PC-3 (cell line): ENCODE data around the gene CLDN34. TPM values are rescaled to one million over a fixed set of nuclear protein-coding genes. Genes with fewer than 3 reads are reported as not detected.

ENCODE experiments used
- ATAC-seq: fragments of 200-7000 bp; cut with Tn5 transposase; 2 replicates; pipeline ENCODE4 v1.9.1; 2020; ENCODE audit warnings: mild to moderate bottlenecking, moderate library complexity
- BruUV-seq: library from RNA; stranded (reverse); fragments of 400-500 nt; replicated peaks from 2 replicates; lab custom pipeline; 2021; lab: Mats Ljungman, UMichigan
- CTCF ChIA-PET: fragments of 300-600 bp; sonication (Branson Sonifier 250); formaldehyde crosslinking; loops from one replicate; lab custom pipeline; 2022; ENCODE audit warnings: antibody characterized with exemption; lab: Charles Lee
- POLR2A ChIA-PET: fragments of 300-600 bp; sonication (Branson Sonifier 250); formaldehyde crosslinking; loops from one replicate; lab custom pipeline; 2022; ENCODE audit warnings: antibody characterized with exemption; ENCODE audit not compliant: unreplicated experiment; lab: Charles Lee
- DNase-seq: peaks from one replicate; pipeline ENCODE4 v3.0.0-alpha.2; 2015
- H2AFZ ChIP-seq: fragments of 300-600 bp; sonication (generic); 2 replicates; pipeline ENCODE4 v1.6.0; 2016; ENCODE audit warnings: antibody characterized with exemption, low read length
- H3F3A ChIP-seq: fragments of 300-600 bp; sonication (generic); one replicate; pipeline ENCODE4 v1.6.0; 2017; ENCODE audit warnings: antibody characterized with exemption, low read length, control low read depth, mild to moderate bottlenecking; ENCODE audit not compliant: unreplicated experiment
- H3K27ac ChIP-seq: fragments of 300-600 bp; sonication (generic); 2 replicates; pipeline ENCODE4 v1.5.1; 2016; ENCODE audit warnings: mild to moderate bottlenecking, low read length
- H3K27me3 ChIP-seq: fragments of 300-600 bp; sonication (generic); 2 replicates; pipeline ENCODE4 v1.6.1; 2016; ENCODE audit warnings: low read length, mixed read lengths
- H3K36me3 ChIP-seq: fragments of 300-600 bp; sonication (generic); 2 replicates; pipeline ENCODE4 v1.6.1; 2016; ENCODE audit warnings: low read depth, mixed run types, low read length, mixed read lengths
- H3K4me1 ChIP-seq: fragments of 300-600 bp; sonication (generic); 2 replicates; pipeline ENCODE4 v1.5.1; 2016; ENCODE audit warnings: low read length; ENCODE audit not compliant: insufficient read depth
- H3K4me2 ChIP-seq: fragments of 300-600 bp; sonication (generic); 2 replicates; pipeline ENCODE4 v1.6.0; 2016; ENCODE audit warnings: low read length
- H3K4me3 ChIP-seq: fragments of 300-600 bp; sonication (generic); 2 replicates; pipeline ENCODE4 v1.5.1; 2016; ENCODE audit warnings: mild to moderate bottlenecking, low read length, mixed read lengths
- H3K79me2 ChIP-seq: fragments of 300-600 bp; sonication (generic); 2 replicates; pipeline ENCODE4 v1.6.1; 2017; ENCODE audit warnings: low read length, mixed read lengths
- H3K9ac ChIP-seq: fragments of 300-600 bp; sonication (generic); 2 replicates; pipeline ENCODE4 v1.6.0; 2016; ENCODE audit warnings: mild to moderate bottlenecking, low read length
- H3K9me2 ChIP-seq: fragments of 300-600 bp; sonication (generic); replicated peaks from 2 replicates; pipeline ENCODE4 v1.6.1; 2016; ENCODE audit warnings: mixed run types, low read length, mixed read lengths
- H3K9me3 ChIP-seq: fragments of 300-600 bp; sonication (generic); 2 replicates; pipeline ENCODE4 v1.6.1; 2016; ENCODE audit warnings: low read length, mixed read lengths
- H4K20me1 ChIP-seq: fragments of 300-600 bp; sonication (generic); 2 replicates; pipeline ENCODE4 v1.6.1; 2016; ENCODE audit warnings: low read length, mixed read lengths
- EZH2 ChIP-seq: fragments of 300-600 bp; sonication (generic); IDR thresholded peaks from one replicate; pipeline ENCODE4 v1.6.1; 2017; ENCODE audit warnings: antibody characterized with exemption, mild to moderate bottlenecking, low read length; ENCODE audit not compliant: unreplicated experiment
- EZH2phosphoT487 ChIP-seq: fragments of 300-600 bp; sonication (generic); IDR thresholded peaks from 2 replicates; pipeline ENCODE4 v1.6.1; 2018; ENCODE audit warnings: mild to moderate bottlenecking, antibody characterized with exemption, low read length, borderline replicate concordance
- intact Hi-C: fragments of 100-400 bp; cut with micrococcal nuclease; formaldehyde crosslinking; loops from 2 replicates; pipeline ENCODE4 v1.9.0; 2023
- total RNA-seq: library from RNA; depleted of rRNA; stranded (reverse); fragments of >200 nt; gene quantifications from 2 replicates; pipeline ENCODE4 v1.2.3, GENCODE V29; 2014
- TF ChIP-seq, protein P1 (sequence below): fragments of 300-600 bp; sonication (generic); conservative IDR thresholded peaks from 2 replicates; pipeline ENCODE4 v1.5.1; 2017; ENCODE audit warnings: antibody characterized with exemption, low read depth, mild to moderate bottlenecking, low read length

CLDN34 gene
- total RNA-seq, 1 experiment from 2014 or later: 0.66 TPM

DNA sequence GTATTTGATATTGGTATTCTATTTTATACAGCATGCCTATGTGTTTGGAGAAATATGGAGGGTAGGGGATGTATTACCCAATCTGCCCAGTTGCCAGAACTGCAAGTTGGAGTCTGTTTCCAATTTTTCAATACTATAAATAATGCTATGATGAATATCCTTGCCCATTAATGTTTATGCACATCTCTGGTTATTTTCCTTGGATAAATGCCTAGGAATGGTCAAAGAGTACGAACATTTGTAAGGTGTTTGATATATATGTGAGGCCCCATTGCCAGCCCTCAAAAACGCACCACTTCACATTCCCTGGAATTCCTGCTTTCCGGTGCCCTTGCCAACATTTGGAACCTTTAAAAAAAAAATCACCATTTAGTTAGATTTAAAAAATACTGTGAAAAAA is 34.3 kb downstream of the CLDN34 start:
- Histone ChIP-seq H3K4me2 (no peak overlapping the region), H3K9me3 (0 out of 2 replicates have a peak, but pooled peaks cover under 1% of the 10 kb centered on the region), H3K9ac (no peak overlapping the region), H3K4me3 (no peak overlapping the region), H3K4me1 (peaks cover 13% of the 10 kb centered on the region), H3K79me2 (no peaks in the 10 kb centered on the region), H3K36me3 (no peaks in the 10 kb centered on the region), H3K27ac (no peak overlapping the region), H3K27me3 (no peaks in the 10 kb centered on the region), H3K9me2 (no peaks in the 10 kb centered on the region), H4K20me1 (no peaks in the 10 kb centered on the region), H3F3A (no peaks in the 10 kb centered on the region), H2AFZ (no peak overlapping the region)
- ATAC-seq (no peak), DNase-seq (no peak)
- TF ChIP-seq, protein P1, sequence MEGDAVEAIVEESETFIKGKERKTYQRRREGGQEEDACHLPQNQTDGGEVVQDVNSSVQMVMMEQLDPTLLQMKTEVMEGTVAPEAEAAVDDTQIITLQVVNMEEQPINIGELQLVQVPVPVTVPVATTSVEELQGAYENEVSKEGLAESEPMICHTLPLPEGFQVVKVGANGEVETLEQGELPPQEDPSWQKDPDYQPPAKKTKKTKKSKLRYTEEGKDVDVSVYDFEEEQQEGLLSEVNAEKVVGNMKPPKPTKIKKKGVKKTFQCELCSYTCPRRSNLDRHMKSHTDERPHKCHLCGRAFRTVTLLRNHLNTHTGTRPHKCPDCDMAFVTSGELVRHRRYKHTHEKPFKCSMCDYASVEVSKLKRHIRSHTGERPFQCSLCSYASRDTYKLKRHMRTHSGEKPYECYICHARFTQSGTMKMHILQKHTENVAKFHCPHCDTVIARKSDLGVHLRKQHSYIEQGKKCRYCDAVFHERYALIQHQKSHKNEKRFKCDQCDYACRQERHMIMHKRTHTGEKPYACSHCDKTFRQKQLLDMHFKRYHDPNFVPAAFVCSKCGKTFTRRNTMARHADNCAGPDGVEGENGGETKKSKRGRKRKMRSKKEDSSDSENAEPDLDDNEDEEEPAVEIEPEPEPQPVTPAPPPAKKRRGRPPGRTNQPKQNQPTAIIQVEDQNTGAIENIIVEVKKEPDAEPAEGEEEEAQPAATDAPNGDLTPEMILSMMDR: no peak
- TF ChIP-seq EZH2phosphoT487 (no peak), EZH2 (no peak)
- ChIA-PET CTCF (no interaction called here), POLR2A (no interaction called here)
- no TSS peak for BruUV-seq
- intact Hi-C loops: no loop called here

DNA sequence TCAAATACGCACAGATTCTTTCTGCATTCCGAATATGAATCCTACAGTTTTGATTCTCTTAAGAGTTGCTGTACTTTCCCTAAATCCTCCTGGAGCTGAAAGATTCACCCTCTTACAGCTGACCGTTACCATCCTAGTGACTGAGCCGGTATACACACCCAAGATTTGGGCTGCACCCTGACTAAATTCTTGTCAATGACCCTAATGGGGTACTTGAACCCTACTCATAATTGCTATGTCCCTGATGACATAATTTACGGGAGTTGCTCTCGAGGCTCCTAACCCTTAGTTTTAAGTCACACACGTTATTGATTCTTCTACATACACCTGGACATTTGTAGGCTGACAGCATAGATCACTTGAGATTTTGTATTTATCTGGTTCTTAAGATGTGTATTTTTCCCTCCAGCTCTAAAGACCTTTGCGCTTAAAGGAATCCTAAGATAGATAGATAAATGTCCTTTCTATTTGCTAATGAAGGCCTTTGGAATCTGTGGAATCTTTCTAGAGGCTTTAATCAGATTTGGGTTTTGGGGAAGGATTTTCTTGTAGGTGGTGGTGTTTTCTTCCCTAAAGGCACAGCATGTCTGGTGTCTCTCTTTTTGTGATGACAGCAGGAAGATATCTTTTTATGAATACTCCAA is 37.8 kb downstream of the CLDN34 start:
- H3K27ac ChIP-seq: no peak overlapping the region
- no peaks in the 10 kb centered on the region for H3K79me2 ChIP-seq
- no peak overlapping the region for H3K4me3 ChIP-seq
- ChIA-PET CTCF (no interaction called here), POLR2A (no interaction called here)
- peaks cover 17% of the 10 kb centered on the region for H3K4me1 ChIP-seq
- no peaks in the 10 kb centered on the region for H4K20me1 ChIP-seq
- TF ChIP-seq, protein P1: no peak
- TF ChIP-seq EZH2phosphoT487: no peak
- TF ChIP-seq EZH2: no peak
- no peak overlapping the region for H2AFZ ChIP-seq
- H3K9me3 ChIP-seq: no peaks in the 10 kb centered on the region
- H3K9ac ChIP-seq: no peak overlapping the region
- no peak overlapping the region for H3K4me2 ChIP-seq
- no TSS peak for BruUV-seq
- intact Hi-C loops: no loop called here
- H3K27me3 ChIP-seq: no peaks in the 10 kb centered on the region
- H3K36me3 ChIP-seq: no peaks in the 10 kb centered on the region
- no peak for DNase-seq
- H3F3A ChIP-seq: no peaks in the 10 kb centered on the region
- no peak for ATAC-seq
- no peaks in the 10 kb centered on the region for H3K9me2 ChIP-seq

DNA sequence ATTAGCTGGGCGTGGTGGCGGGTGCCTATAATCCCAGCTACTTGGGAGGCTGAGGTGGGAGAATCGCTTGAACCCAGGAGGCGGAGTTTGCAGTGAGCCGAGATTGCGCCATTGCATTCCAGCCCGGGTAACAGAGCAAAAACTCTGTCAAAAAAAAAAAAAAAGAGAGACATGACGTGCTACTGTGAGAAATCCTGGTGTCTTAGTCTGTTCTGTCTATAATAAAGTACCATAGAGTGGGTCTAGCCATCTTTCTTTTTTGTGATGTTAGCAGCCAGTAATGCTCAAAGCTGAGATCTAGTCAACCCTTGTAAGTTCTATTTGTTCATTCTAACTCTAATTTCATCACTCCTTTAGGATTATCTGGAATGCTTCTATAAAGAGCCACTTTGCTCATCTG is 38.9 kb downstream of the CLDN34 start:
- H3K27me3 ChIP-seq: no peaks in the 10 kb centered on the region
- H3K9ac ChIP-seq: no peak overlapping the region
- peaks cover 29% of the 10 kb centered on the region for H3K4me1 ChIP-seq
- BruUV-seq: no TSS peak
- intact Hi-C loops: no loop called here
- ChIA-PET POLR2A (no interaction called here), CTCF (no interaction called here)
- H3K27ac ChIP-seq: no peak overlapping the region
- H3K4me3 ChIP-seq: no peak overlapping the region
- H3F3A ChIP-seq: no peaks in the 10 kb centered on the region
- no peak for DNase-seq
- no peaks in the 10 kb centered on the region for H4K20me1 ChIP-seq
- ATAC-seq: no peak
- H3K9me3 ChIP-seq: no peaks in the 10 kb centered on the region
- H3K36me3 ChIP-seq: no peaks in the 10 kb centered on the region
- no peaks in the 10 kb centered on the region for H3K79me2 ChIP-seq
- TF ChIP-seq, protein P1: no peak
- TF ChIP-seq EZH2phosphoT487 (no peak), EZH2 (no peak)
- no peak overlapping the region for H3K4me2 ChIP-seq
- no peaks in the 10 kb centered on the region for H3K9me2 ChIP-seq
- H2AFZ ChIP-seq: no peak overlapping the region
